Lower lobe of right lung (tissue), 2 donors: ENCODE data around the gene MRS2. TPM values are rescaled to one million over a fixed set of nuclear protein-coding genes. Genes with fewer than 3 reads are reported as not detected.
A peak's percentile ranks its signal among the peaks of the same experiment; 100 is the strongest.

ENCODE experiments used
- ATAC-seq, 2 donors: fragments of 200-7000 bp; cut with Tn5 transposase; one replicate each; pipeline ENCODE4 v1.9.1; 2020 to 2022; ENCODE audit warnings: mild to moderate bottlenecking in 2 of 2, moderate library complexity in 2 of 2
- DNase-seq: peaks from one replicate; pipeline ENCODE4 v3.0.0-alpha.2; 2020
- H3K27ac ChIP-seq: fragments of 200-600 bp; one replicate; pipeline ENCODE4 v1.8.0; 2022
- H3K27me3 ChIP-seq: fragments of 200-600 bp; one replicate; pipeline ENCODE4 v1.8.0; 2022; ENCODE audit warnings: low read depth
- H3K36me3 ChIP-seq: fragments of 200-600 bp; one replicate; pipeline ENCODE4 v1.8.0; 2022; ENCODE audit warnings: mild to moderate bottlenecking
- H3K4me1 ChIP-seq: fragments of 200-600 bp; one replicate; pipeline ENCODE4 v1.8.0; 2022
- H3K4me3 ChIP-seq: fragments of 200-600 bp; one replicate; pipeline ENCODE4 v1.8.0; 2022; ENCODE audit warnings: mild to moderate bottlenecking
- H3K9me3 ChIP-seq: fragments of 200-600 bp; one replicate; pipeline ENCODE4 v1.8.0; 2022
- intact Hi-C: fragments of 100-400 bp; cut with DNase I; formaldehyde crosslinking; loops from one replicate; pipeline ENCODE4 v1.11.0; 2022
- total RNA-seq: library from RNA; stranded (reverse); fragmentation: NEBNext Ultra II Directional; extraction: Animal tissue kit (Norgen Biotek cat#: 25700); gene quantifications from one replicate; pipeline ENCODE4 v1.2.1, GENCODE V29; 2021
- TF ChIP-seq, protein P1 (sequence below): fragments of 200-600 bp; IDR thresholded peaks from one replicate; pipeline ENCODE4 v1.8.0; 2022; ENCODE audit warnings: antibody characterized with exemption, mild to moderate bottlenecking
- donor health status: DM: no; HTN: yes; CAD: no; lungs with severe emphysema.

The MRS2 gene
- total RNA-seq, 1 donor from 2014 or later: 20.5 TPM

- Histone ChIP-seq H3K27ac (no peak overlapping the region), H3K9me3 (no peaks in the 10 kb centered on the region), H3K36me3 (peaks cover 7% of the 10 kb centered on the region), H3K27me3 (no peaks in the 10 kb centered on the region), H3K4me3 (no peak overlapping the region), H3K4me1 (no peaks in the 10 kb centered on the region)
- intact Hi-C loops: no loop called here
- no peak for DNase-seq
- TF ChIP-seq, protein P1, sequence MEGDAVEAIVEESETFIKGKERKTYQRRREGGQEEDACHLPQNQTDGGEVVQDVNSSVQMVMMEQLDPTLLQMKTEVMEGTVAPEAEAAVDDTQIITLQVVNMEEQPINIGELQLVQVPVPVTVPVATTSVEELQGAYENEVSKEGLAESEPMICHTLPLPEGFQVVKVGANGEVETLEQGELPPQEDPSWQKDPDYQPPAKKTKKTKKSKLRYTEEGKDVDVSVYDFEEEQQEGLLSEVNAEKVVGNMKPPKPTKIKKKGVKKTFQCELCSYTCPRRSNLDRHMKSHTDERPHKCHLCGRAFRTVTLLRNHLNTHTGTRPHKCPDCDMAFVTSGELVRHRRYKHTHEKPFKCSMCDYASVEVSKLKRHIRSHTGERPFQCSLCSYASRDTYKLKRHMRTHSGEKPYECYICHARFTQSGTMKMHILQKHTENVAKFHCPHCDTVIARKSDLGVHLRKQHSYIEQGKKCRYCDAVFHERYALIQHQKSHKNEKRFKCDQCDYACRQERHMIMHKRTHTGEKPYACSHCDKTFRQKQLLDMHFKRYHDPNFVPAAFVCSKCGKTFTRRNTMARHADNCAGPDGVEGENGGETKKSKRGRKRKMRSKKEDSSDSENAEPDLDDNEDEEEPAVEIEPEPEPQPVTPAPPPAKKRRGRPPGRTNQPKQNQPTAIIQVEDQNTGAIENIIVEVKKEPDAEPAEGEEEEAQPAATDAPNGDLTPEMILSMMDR: peak; percentile 63
- peak; percentile 75 to 81 for ATAC-seq
Measured at GRCh38 chr6:24431045-24431451, 28.3 kb downstream of the MRS2 start.

DNA sequence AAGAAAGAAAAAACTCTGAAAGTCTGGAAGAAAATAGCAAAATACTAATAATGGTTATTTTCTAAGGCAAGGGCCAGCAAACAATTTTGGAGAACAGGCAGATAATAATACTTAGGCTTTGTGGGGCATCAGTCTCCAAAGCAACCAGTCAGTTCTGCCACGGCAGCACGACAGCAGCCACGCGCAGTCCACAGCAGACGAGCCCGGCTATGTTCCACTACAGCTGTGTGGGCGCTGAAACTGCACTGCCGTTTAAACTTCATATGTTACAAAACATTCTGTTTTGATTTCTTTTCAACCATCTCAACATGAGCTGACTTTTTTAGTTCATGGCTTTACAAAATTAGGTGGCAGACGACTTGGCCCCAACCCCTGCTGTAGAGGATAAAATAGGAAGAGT is 29.9 kb downstream of the MRS2 start:
- intact Hi-C loops: no loop called here
- Histone ChIP-seq H3K4me3 (no peak overlapping the region), H3K36me3 (no peaks in the 10 kb centered on the region), H3K27me3 (no peaks in the 10 kb centered on the region), H3K9me3 (no peaks in the 10 kb centered on the region), H3K4me1 (no peaks in the 10 kb centered on the region), H3K27ac (no peak overlapping the region)
- DNase-seq (no peak), ATAC-seq (no peak)
- TF ChIP-seq, protein P1: no peak

DNA sequence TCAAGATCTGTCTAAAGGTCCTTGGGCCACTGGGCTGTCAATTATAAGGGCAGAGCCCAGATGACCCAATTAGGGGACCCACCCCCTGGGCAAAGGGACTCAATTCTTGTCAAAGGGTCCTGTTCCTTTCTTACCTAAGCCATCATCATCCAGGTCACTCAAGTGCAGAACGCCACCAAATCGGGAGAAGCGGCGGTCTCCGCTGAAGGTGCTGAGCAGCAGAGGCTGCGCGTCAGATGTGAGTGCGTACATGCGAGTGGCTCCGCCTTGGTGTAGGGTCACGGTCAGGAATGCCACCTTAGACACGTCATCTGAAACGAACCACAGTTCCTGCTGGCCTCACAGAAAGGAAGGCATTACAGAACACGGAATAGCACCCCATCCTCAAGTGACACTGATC is 34.2 kb downstream of the MRS2 start:
- Histone ChIP-seq H3K9me3 (no peaks in the 10 kb centered on the region), H3K4me3 (no peak overlapping the region), H3K27me3 (no peaks in the 10 kb centered on the region), H3K4me1 (no peaks in the 10 kb centered on the region), H3K27ac (no peak overlapping the region), H3K36me3 (no peaks in the 10 kb centered on the region)
- TF ChIP-seq, protein P1: no peak
- intact Hi-C loops: no loop called here
- ATAC-seq: no peak
- no peak for DNase-seq

- ATAC-seq (no peak), DNase-seq (no peak)
- Histone ChIP-seq H3K36me3 (no peaks in the 10 kb centered on the region), H3K9me3 (no peaks in the 10 kb centered on the region), H3K27ac (no peak overlapping the region), H3K4me3 (no peak overlapping the region), H3K4me1 (no peaks in the 10 kb centered on the region), H3K27me3 (no peaks in the 10 kb centered on the region)
- intact Hi-C loops: no loop called here
- TF ChIP-seq, protein P1: no peak
Measured at GRCh38 chr6:24439858-24440539, 37.3 kb downstream of the MRS2 start.

DNA sequence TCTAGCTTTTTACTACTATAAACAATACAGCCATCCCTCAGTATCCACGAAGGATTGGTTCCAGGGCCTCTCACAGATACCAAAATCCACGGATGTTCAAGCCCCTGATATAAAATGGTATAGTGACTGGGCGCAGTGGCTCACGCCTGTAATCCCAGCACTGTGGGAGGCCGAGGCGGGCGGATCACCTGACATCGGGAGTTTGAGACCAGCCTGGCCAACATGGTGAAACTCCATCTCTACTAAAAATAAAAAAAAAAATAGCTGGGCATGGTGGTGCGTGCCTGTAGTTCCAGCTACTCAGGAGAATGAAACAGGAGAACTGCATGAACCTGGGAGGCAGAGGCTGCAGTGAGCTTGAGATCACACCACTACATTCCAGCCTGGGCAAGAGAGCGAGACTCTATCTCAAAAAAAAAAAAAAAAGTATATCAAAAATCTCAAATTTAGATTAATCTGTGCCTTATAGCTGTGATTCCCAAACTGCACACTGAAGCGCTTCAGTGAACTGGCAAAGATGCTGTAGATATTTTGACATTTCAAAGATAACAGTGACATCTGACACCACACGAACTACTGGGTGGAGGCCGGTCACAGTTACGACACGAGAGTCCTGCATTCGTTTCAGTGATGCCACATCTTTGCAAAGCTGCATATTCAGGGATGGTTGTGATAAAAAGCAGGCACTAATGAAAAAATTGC is 38.3 kb downstream of the MRS2 start:
- DNase-seq (no peak), ATAC-seq (no peak)
- TF ChIP-seq, protein P1: no peak
- no peak overlapping the region for H3K4me3 ChIP-seq
- no peaks in the 10 kb centered on the region for H3K36me3 ChIP-seq
- intact Hi-C loops: no loop called here
- H3K9me3 ChIP-seq: no peaks in the 10 kb centered on the region
- H3K4me1 ChIP-seq: no peaks in the 10 kb centered on the region
- no peaks in the 10 kb centered on the region for H3K27me3 ChIP-seq
- H3K27ac ChIP-seq: no peak overlapping the region
